Adrenal gland (tissue), 12 donors: Measurements from ENCODE around the gene GLDN. TPM values are rescaled to one million over a fixed set of nuclear protein-coding genes. Genes with fewer than 3 reads are reported as not detected.

ENCODE experiments used
- DNase-seq, 7 donors: peaks; one replicate each; pipeline ENCODE4 v3.0.0-alpha.2; 2019 to 2020
- H3K27ac ChIP-seq, 5 donors: fragments of 200-600 bp; sonication (generic) in 4 of 5; 1 replicate in 3 of 5; 2 replicates in 2 of 5; pipeline versions ENCODE4 v1.5.1 to v1.8.0; 2016 to 2020; ENCODE audit warnings: mild to moderate bottlenecking in 1 of 5
- H3K27me3 ChIP-seq: fragments of 200-600 bp; 2 replicates; pipeline ENCODE4 v1.8.0; 2021
- H3K36me3 ChIP-seq, 2 donors: fragments of 200-600 bp; replicated peaks in 1 of 2; 1 replicate in 1 of 2; 2 replicates in 1 of 2; pipeline versions ENCODE4 v1.5.1 to v1.8.0; 2018 to 2022
- H3K4me1 ChIP-seq, 2 donors: fragments of 200-600 bp; replicated peaks in 1 of 2; 1 replicate in 1 of 2; 2 replicates in 1 of 2; pipeline versions ENCODE4 v1.5.1 to v1.8.0; 2018 to 2021
- H3K4me3 ChIP-seq, 4 donors: fragments of 200-600 bp; sonication (generic) in 3 of 4; one replicate each; pipeline ENCODE4 v1.5.1; 2016 to 2018
- H3K9me3 ChIP-seq, 3 donors: fragments of 200-600 bp; sonication (generic) in 1 of 3; replicated peaks in 1 of 3; 1 replicate in 2 of 3; 2 replicates in 1 of 3; pipeline versions ENCODE4 v1.5.1 to v1.8.0; 2016 to 2021
- POLR2A ChIP-seq, 2 donors: fragments of 450-650 bp; IDR thresholded peaks; one replicate each; pipeline ENCODE4 v1.6.1; 2017; ENCODE audit warnings: antibody characterized with exemption in 2 of 2, mild to moderate bottlenecking in 2 of 2, moderate library complexity in 1 of 2
- WGBS, 4 donors: extraction: QIAGEN DNeasy Blood & Tissue Kit in 2 of 4; methylation state at CpG; one replicate each; pipeline versions ENCODE4 v1.1.5 to v1.1.7; 2013 to 2017; 5-methylcytosine and 5-hydroxymethylcytosine counted together
- intact Hi-C, 2 donors: fragments of 100-400 bp; cut with DNase I; formaldehyde crosslinking; loops; one replicate each; pipeline versions ENCODE4 v1.14.1 to v1.15.0; 2022 to 2023
- polyA plus RNA-seq, 3 donors: library from polyadenylated mRNA; stranded (reverse); fragments of 200-250 nt in 2 of 3; fragments of 350-450 nt in 1 of 3; fragmentation: Illumina TruSeq in 1 of 3; extraction: RNeasy Lipid Tissue Mini Kit (QIAGEN cat#74804) in 1 of 3; gene quantifications; one replicate each; pipeline ENCODE4 v1.2.3, GENCODE V29; 2013 to 2014
- total RNA-seq, 9 donors: library from RNA; depleted of rRNA in 4 of 9; stranded (reverse); fragments of >200 nt in 4 of 9; fragments of 120-200 nt in 1 of 9; fragmentation: NEBNext Ultra II Directional in 1 of 9; extraction: Animal tissue kit (Norgen Biotek cat#: 25700) in 1 of 9; gene quantifications; one replicate each; pipeline versions ENCODE4 v1.1.0 to v1.2.4, GENCODE V29; 2013 to 2023
- TF ChIP-seq, protein P1 (sequence below), 6 experiments: fragments of 450-650 bp in 4 of 6; fragments of 200-600 bp in 2 of 6; sonication (generic) in 1 of 6; IDR thresholded peaks; 1 replicate in 5 of 6; 2 replicates in 1 of 6; pipeline versions ENCODE4 v1.5.1 to v1.8.0; 2016 to 2021; ENCODE audit warnings: antibody characterized with exemption in 6 of 6, mild to moderate bottlenecking in 2 of 6, moderate library complexity in 1 of 6
- donor health status: healthy with polysubstance abuse.
- donor health status: Bipolar disorder and iron deficiency.
- donor health status: DM: yes; HTN: yes; CAD: no.
- donor health status: DM: no; HTN: no; CAD: no.
- donor health status: DM: no; HTN: no; CAD: no.
- donor health status: DM: yes; HTN: yes; CAD: no.

The GLDN gene
- total and polyA plus RNA-seq, 12 donors, result 0.44 to 30.8 (median 5.9) TPM

DNA sequence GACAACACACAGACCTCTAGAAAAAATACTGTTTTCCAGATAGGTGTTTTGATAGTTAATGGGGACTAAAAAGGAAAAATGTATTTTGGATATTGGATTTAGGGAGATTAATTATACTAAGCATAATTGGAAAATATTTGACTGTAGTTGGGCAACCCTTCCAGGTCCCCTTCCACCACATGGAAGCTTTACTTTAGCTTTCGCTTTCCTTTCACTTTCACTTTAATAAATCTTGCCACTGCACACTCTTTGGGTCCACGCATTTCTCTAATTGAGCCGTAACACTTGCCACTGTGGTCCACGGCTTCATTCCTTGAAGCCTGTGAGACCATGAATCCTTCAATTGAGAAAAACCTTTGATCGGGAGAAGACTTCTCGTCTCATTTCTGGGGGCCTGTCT, 15.5 kb downstream of the GLDN start:
- no peaks in the 10 kb centered on the region for H3K27me3 ChIP-seq
- no peaks in the 10 kb centered on the region for H3K36me3 ChIP-seq
- H3K4me1 ChIP-seq, result peaks cover 0 to 4% of the 10 kb centered on the region in 2 donors
- H3K4me3 ChIP-seq, result no peak overlapping the region
- 93 to 95% (median 93%) methylated on average over 6 of the region's 6 CpGs for WGBS, 4 donors
- intact Hi-C loops, result no loop called here
- no peak for TF ChIP-seq POLR2A (IDR thresholded peaks at IDR 0.05)
- TF ChIP-seq, protein P1, sequence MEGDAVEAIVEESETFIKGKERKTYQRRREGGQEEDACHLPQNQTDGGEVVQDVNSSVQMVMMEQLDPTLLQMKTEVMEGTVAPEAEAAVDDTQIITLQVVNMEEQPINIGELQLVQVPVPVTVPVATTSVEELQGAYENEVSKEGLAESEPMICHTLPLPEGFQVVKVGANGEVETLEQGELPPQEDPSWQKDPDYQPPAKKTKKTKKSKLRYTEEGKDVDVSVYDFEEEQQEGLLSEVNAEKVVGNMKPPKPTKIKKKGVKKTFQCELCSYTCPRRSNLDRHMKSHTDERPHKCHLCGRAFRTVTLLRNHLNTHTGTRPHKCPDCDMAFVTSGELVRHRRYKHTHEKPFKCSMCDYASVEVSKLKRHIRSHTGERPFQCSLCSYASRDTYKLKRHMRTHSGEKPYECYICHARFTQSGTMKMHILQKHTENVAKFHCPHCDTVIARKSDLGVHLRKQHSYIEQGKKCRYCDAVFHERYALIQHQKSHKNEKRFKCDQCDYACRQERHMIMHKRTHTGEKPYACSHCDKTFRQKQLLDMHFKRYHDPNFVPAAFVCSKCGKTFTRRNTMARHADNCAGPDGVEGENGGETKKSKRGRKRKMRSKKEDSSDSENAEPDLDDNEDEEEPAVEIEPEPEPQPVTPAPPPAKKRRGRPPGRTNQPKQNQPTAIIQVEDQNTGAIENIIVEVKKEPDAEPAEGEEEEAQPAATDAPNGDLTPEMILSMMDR (IDR thresholded peaks at IDR 0.05), result no peak
- H3K27ac ChIP-seq, result no peak overlapping the region
- DNase-seq, result no peak
- no peaks in the 10 kb centered on the region for H3K9me3 ChIP-seq

DNA sequence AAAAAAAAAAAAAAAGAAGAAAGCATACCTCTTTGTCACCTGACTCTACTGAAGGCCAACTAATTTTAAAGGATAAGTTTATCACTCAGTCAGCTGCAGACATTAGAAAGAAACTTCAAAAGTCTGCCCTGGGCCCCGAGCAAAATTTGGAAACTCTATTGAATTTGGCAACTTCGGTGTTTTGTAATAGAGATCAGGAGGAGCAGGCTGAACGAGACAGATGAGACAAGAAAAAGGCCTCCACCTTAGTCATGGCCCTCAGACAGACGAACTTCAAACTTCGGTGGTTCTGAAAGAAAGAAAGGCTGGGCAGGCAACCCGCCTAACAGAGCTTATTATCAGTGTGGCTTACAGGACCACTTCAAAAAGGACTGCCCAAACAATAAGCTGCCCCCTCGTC, 18.5 kb downstream of the GLDN start:
- TF ChIP-seq POLR2A (IDR thresholded peaks at IDR 0.05), result no peak
- TF ChIP-seq, protein P1 (IDR thresholded peaks at IDR 0.05), result no peak
- H3K27ac ChIP-seq, result no peak overlapping the region
- no peaks in the 10 kb centered on the region for H3K36me3 ChIP-seq
- intact Hi-C loops, result no loop called here
- DNase-seq, result no peak
- H3K4me1 ChIP-seq, result no peaks in the 10 kb centered on the region
- H3K27me3 ChIP-seq, result no peaks in the 10 kb centered on the region
- no peak overlapping the region for H3K4me3 ChIP-seq
- 80 to 91% (median 84%) methylated on average over 6 to 7 of the region's 7 CpGs for WGBS, 4 donors
- no peaks in the 10 kb centered on the region for H3K9me3 ChIP-seq

DNA sequence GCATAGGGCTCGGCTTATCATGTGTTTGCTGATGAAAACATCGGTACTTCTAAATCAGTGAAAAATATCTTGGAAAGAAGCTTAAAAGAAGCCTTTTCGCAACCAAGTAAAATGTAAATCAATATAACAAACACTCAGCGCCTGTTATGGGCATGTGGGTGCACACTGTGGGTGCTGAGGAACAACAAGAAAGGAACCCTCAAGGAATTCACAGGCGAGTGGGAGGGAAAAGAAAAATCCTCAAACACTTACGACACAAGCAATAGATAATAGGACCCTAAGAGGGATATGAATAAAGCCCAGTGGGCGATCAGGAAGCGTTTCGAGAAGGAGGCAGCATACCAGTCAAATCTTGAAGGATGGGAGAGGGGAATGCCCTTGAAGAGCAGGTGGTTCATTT, 21.9 kb downstream of the GLDN start:
- Histone ChIP-seq H3K9me3 (no peaks in the 10 kb centered on the region), H3K36me3 (no peaks in the 10 kb centered on the region), H3K27me3 (no peaks in the 10 kb centered on the region), H3K4me3 (no peak overlapping the region), H3K4me1 (no peaks in the 10 kb centered on the region), H3K27ac (no peak overlapping the region)
- intact Hi-C loops, result no loop called here
- TF ChIP-seq POLR2A (IDR thresholded peaks at IDR 0.05), result no peak
- TF ChIP-seq, protein P1 (IDR thresholded peaks at IDR 0.05), result no peak
- DNase-seq, result no peak
- WGBS, 4 donors, result 73 to 80% (median 74%) methylated on average over 9 of the region's 9 CpGs

DNA sequence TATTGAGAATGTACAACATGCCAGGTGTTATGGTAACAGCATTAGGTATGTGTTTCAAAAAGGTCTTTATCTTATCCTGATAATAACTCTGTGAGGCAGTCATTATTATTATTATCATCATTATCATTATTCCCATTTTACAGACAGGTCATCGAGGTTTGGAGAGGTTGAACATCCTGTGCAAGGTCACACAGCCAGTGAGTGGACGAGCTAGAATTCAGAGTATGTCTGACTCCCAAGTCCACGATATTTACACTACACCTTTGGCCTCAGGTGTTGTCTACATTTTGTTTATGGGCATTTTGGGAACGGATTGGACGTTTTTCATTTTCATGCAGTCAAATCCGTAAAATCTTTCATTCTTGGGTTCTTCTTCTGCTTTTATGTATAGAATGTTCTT, 24.0 kb downstream of the GLDN start:
- intact Hi-C loops, result no loop called here
- H3K27me3 ChIP-seq, result no peaks in the 10 kb centered on the region
- no peak overlapping the region for H3K4me3 ChIP-seq
- no peak overlapping the region for H3K27ac ChIP-seq
- H3K9me3 ChIP-seq, result no peaks in the 10 kb centered on the region
- no peaks in the 10 kb centered on the region for H3K4me1 ChIP-seq
- TF ChIP-seq POLR2A (IDR thresholded peaks at IDR 0.05), result no peak
- TF ChIP-seq, protein P1 (IDR thresholded peaks at IDR 0.05), result no peak
- WGBS, 4 donors, result 83 to 86% (median 85%) methylated on average over 6 of the region's 6 CpGs
- no peaks in the 10 kb centered on the region for H3K36me3 ChIP-seq
- DNase-seq, result no peak
